K562 (cell line): Measurements from ENCODE around the gene GARNL3. TPM values are rescaled to one million over a fixed set of nuclear protein-coding genes. Genes with fewer than 3 reads are reported as not detected.

Experiments used
- ATAC-seq: fragments of 200-7000 bp; cut with Tn5 transposase; 3 replicates; pipeline ENCODE4 v1.9.1; 2020; ENCODE audit warnings: moderate library complexity
- BruUV-seq: library from RNA; stranded (reverse); fragments of 400-500 nt; replicated peaks from 2 replicates; lab custom pipeline; 2021; lab: Mats Ljungman, UMichigan
- CTCF ChIA-PET: fragments of 300-600 bp; formaldehyde crosslinking; extraction: SDS; loops from one replicate; lab custom pipeline; 2021; ENCODE audit warnings: low intra/inter-chr PET ratio; lab: Yijun Ruan, JAX
- POLR2A ChIA-PET: fragments of 300-600, 350-650 bp; sonication (Branson Sonifier 250); formaldehyde crosslinking; extraction: SDS; loops from one replicate; lab custom pipeline; 2021; ENCODE audit warnings: antibody characterized with exemption, inconsistent platforms; lab: Yijun Ruan, JAX
- DNase-seq, 4 experiments: peaks; one replicate each; pipeline versions ENCODE4 v3.0.0 to v3.0.0-alpha.2; 2011 to 2018; ENCODE audit warnings: low spot score in 3 of 4, mixed read lengths in 3 of 4; ENCODE audit errors: extremely low read depth in 1 of 4
- FAIRE-seq: peaks from 2 replicates; lab custom pipeline; 2011; peaks lifted over from hg19 to GRCh38; lab: Jason Lieb, UNC
- H2AFZ ChIP-seq: 2 replicates; pipeline ENCODE4 v1.6.0; 2011; ENCODE audit warnings: low read depth, low read length, control low read depth, inconsistent platforms
- H3K27ac ChIP-seq: fragments of 200-600 bp; 3 replicates; pipeline ENCODE4 v1.8.0; 2011; ENCODE audit warnings: low read depth, mild to moderate bottlenecking, control low read depth, inconsistent platforms, low read length, moderate library complexity, mixed read lengths; ENCODE audit errors: extremely low read depth
- H3K27me3 ChIP-seq, 2 experiments: fragments of 300-600 bp in 1 of 2; 2 replicates in 1 of 2; 3 replicates in 1 of 2; pipeline versions ENCODE4 v1.6.0 to v1.8.0; 2011; ENCODE audit warnings: inconsistent platforms in 2 of 2, low read length in 2 of 2, mild to moderate bottlenecking in 1 of 2, mixed read lengths in 1 of 2, moderate library complexity in 1 of 2; ENCODE audit not compliant: control insufficient read depth in 2 of 2, insufficient read depth in 2 of 2
- H3K36me3 ChIP-seq: fragments of 300-600 bp; 3 replicates; pipeline ENCODE4 v1.8.0; 2011; ENCODE audit warnings: mild to moderate bottlenecking, low read length, inconsistent platforms; ENCODE audit not compliant: control insufficient read depth, insufficient read depth
- H3K4me1 ChIP-seq, 2 experiments: fragments of 200-600 bp in 1 of 2; replicated peaks in 1 of 2; 2 replicates in 1 of 2; 3 replicates in 1 of 2; pipeline versions ENCODE4 v1.5.1 to v1.8.0; 2011; ENCODE audit warnings: inconsistent platforms in 2 of 2, low read length in 2 of 2, mild to moderate bottlenecking in 1 of 2, mixed read lengths in 1 of 2, moderate library complexity in 1 of 2; ENCODE audit not compliant: control insufficient read depth in 2 of 2, insufficient read depth in 2 of 2
- H3K4me2 ChIP-seq: 2 replicates; pipeline ENCODE4 v1.6.1; 2011; ENCODE audit warnings: low read length, control low read depth, inconsistent platforms, mixed read lengths; ENCODE audit not compliant: insufficient read depth
- H3K4me3 ChIP-seq: fragments of 200-600 bp; sonication (generic), shearing (Covaris generic); 2 replicates; pipeline ENCODE4 v1.5.1; 2016; ENCODE audit warnings: control low read depth, inconsistent platforms
- H3K79me2 ChIP-seq: fragments of 200-600 bp; 3 replicates; pipeline ENCODE4 v1.8.0; 2011; ENCODE audit warnings: low read length, inconsistent platforms; ENCODE audit not compliant: control insufficient read depth, insufficient read depth
- H3K9ac ChIP-seq, 2 experiments: 2 replicates each; pipeline versions ENCODE4 v1.6.0 to v1.6.1; 2011; ENCODE audit warnings: low read depth in 2 of 2, low read length in 2 of 2, control low read depth in 1 of 2, inconsistent platforms in 1 of 2, mild to moderate bottlenecking in 1 of 2, mixed read lengths in 1 of 2; ENCODE audit not compliant: insufficient read depth in 1 of 2
- H3K9me1 ChIP-seq: one replicate; pipeline ENCODE4 v1.6.0; 2011; ENCODE audit warnings: inconsistent platforms, mild to moderate bottlenecking, low read length, moderate library complexity; ENCODE audit not compliant: control insufficient read depth, insufficient read depth
- H3K9me3 ChIP-seq: replicated peaks from 2 replicates; pipeline ENCODE4 v1.5.1; 2011; ENCODE audit warnings: low read depth, low read length, inconsistent platforms; ENCODE audit not compliant: control insufficient read depth, insufficient read depth
- H4K20me1 ChIP-seq: replicated peaks from 2 replicates; pipeline ENCODE4 v1.6.1; 2011; ENCODE audit warnings: low read length, inconsistent platforms, mixed read lengths; ENCODE audit not compliant: control insufficient read depth, insufficient read depth
- RNF2 ChIP-seq: sonication (generic); IDR thresholded peaks from 2 replicates; pipeline ENCODE4 v1.6.1; 2016
- SPI1 ChIP-seq: IDR thresholded peaks from 2 replicates; pipeline ENCODE4 v1.6.1; 2011; ENCODE audit warnings: low read depth, low read length, control low read depth, borderline replicate concordance
- TOE1 ChIP-seq, 2 experiments: fragments of 450-650 bp in 1 of 2; sonication (generic) in 1 of 2; formaldehyde crosslinking in 1 of 2; IDR thresholded peaks; 2 replicates each; pipeline versions ENCODE4 v1.7.1 to v1.8.0; 2016 to 2022; ENCODE audit warnings: borderline replicate concordance in 2 of 2, mild to moderate bottlenecking in 2 of 2, antibody characterized with exemption in 1 of 2, inconsistent platforms in 1 of 2, low read depth in 1 of 2, missing genetic modification reagents in 1 of 2, moderate library complexity in 1 of 2
- ZKSCAN3 ChIP-seq: fragments of 250-450 bp; sonication (Bioruptor Pico); IDR thresholded peaks from 2 replicates; pipeline ENCODE4 v1.4.0; 2020
- ZNF407 ChIP-seq: fragments of 450-650 bp; IDR thresholded peaks from 2 replicates; pipeline ENCODE4 v1.6.1; 2016; ENCODE audit warnings: low read depth
- WGBS: fragments of 100-300 bp; shearing (Covaris generic); methylation state at CpG from one replicate; pipeline ENCODE4 v1.1.6; 2016; ENCODE audit warnings: low coverage, mixed read lengths; ENCODE audit not compliant: insufficient coverage; ENCODE audit errors: missing lambda C conversion rate; 5-methylcytosine and 5-hydroxymethylcytosine counted together
- in situ Hi-C: fragments of 300-500 bp; cut with MboI; formaldehyde crosslinking; loops from 4 replicates; pipeline ENCODE4 v1.15.0; 2018; ENCODE audit warnings: inconsistent platforms, mixed read lengths
- intact Hi-C: fragments of 100-400 bp; cut with micrococcal nuclease; formaldehyde crosslinking; loops from 2 replicates; pipeline ENCODE4 v1.14.2; 2022
- polyA plus RNA-seq, 8 experiments: library from polyadenylated mRNA; depleted of rRNA in 4 of 8; stranded (reverse) in 5 of 8; unstranded in 3 of 8; fragments of >200 nt; fragmentation: Nextera tagmentation in 2 of 8; fragmentation: Illumina TruSeq in 1 of 8; extraction: Ambion mirVana in 2 of 8; extraction: Trizol in 1 of 8; gene quantifications; 2 replicates each; pipeline versions ENCODE4 v1.2.1 to v1.2.3, GENCODE V29; 2011 to 2014; ENCODE audit warnings: inconsistent platforms in 1 of 8, missing spikeins in 1 of 8
- total RNA-seq, 7 experiments: library from RNA; depleted of rRNA in 6 of 7; stranded (reverse); fragments of >200 nt in 6 of 7; fragmentation: Illumina TruSeq in 2 of 7; extraction: Trizol in 2 of 7; gene quantifications; 2 replicates each; pipeline versions ENCODE4 v1.2.1 to v1.2.3, GENCODE V29; 2011 to 2021; ENCODE audit warnings: low replicate concordance in 1 of 7
- TF ChIP-seq, protein P1 (sequence below): fragments of 200-800 bp; sonication (Bioruptor generic); IDR thresholded peaks from 2 replicates; pipeline ENCODE4 v1.6.1; 2017; ENCODE audit warnings: missing genetic modification characterization, missing compliant biosample characterization

The GARNL3 gene
- total and polyA plus RNA-seq, 9 of the 15 experiments (the other 6 are each of a cell fraction or from before 2014, with no cell fraction given) = 0.35 to 2.7 (median 1.6) TPM

DNA sequence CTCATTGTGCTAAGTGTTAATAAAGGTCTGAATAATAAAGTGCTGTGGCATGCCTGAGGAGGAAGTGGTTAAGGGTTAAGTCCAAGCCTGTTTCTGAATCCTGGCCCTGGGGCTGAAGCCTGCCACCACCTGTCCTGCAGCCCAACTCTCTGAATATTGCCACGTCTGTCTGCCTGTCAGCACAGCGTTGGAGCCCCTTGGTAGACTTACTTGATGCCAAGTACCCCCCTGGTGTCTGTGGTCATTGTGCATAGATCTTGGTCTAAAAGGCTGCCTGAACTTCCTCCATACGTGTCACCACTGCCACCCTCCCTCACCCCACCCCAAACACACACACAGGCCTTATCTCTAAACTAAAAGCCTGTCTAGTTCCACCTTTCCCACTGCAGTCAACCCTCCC, 97.0 kb downstream of the GARNL3 start:
- peak; percentile 34; the same call in 2 of the 3 replicates for ATAC-seq
- no peaks in the 10 kb centered on the region for H3K36me3 ChIP-seq
- POLR2A ChIA-PET = no interaction called here
- H3K4me2 ChIP-seq = peak overlapping the region; percentile 28; the same call in 1 of the 2 replicates
- in situ Hi-C loops = no loop called here
- H3K4me3 ChIP-seq = no peak overlapping the region
- peak; percentile 55 for FAIRE-seq
- H3K9me3 ChIP-seq = no peaks in the 10 kb centered on the region
- 14% methylated on average over 3 of the region's 3 CpGs for WGBS
- peak in 2 of 4 experiments; percentile 16 to 19 for DNase-seq
- H3K9ac ChIP-seq = peak overlapping the region in 1 of 2 experiments; percentile 7; a peak in 1 of 4 replicates
- H2AFZ ChIP-seq = no peak overlapping the region
- H3K79me2 ChIP-seq = no peaks in the 10 kb centered on the region
- CTCF ChIA-PET = interaction anchor here (0.5 to 1.3 kb wide), 3 partner anchors 148 to 373 kb away, joined by 3 to 5 read pairs (median 3); partner anchors contain the start of gene TOR2A
- H3K9me1 ChIP-seq = no peaks in the 10 kb centered on the region
- TF ChIP-seq SPI1 = peak; percentile 62; the same call in 1 of the 2 replicates
- TF ChIP-seq, protein P1, sequence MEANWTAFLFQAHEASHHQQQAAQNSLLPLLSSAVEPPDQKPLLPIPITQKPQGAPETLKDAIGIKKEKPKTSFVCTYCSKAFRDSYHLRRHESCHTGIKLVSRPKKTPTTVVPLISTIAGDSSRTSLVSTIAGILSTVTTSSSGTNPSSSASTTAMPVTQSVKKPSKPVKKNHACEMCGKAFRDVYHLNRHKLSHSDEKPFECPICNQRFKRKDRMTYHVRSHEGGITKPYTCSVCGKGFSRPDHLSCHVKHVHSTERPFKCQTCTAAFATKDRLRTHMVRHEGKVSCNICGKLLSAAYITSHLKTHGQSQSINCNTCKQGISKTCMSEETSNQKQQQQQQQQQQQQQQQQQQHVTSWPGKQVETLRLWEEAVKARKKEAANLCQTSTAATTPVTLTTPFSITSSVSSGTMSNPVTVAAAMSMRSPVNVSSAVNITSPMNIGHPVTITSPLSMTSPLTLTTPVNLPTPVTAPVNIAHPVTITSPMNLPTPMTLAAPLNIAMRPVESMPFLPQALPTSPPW (CRISPR knock-in tag) = peak; percentile 59
- TF ChIP-seq TOE1 (IDR thresholded peaks at IDR 0.05; ENCODE audit: borderline replicate concordance) = no peak
- no peak for TF ChIP-seq TOE1 (CRISPR knock-in tag; IDR thresholded peaks at IDR 0.05; ENCODE audit: borderline replicate concordance, low read depth)
- no peak for TF ChIP-seq ZNF407
- no peak for TF ChIP-seq ZKSCAN3 (CRISPR knock-in tag)
- TF ChIP-seq RNF2 = no peak
- TF ChIP-seq, all 486 proteins: peak for 2
- Histone ChIP-seq H4K20me1 (no peaks in the 10 kb centered on the region), H3K27me3 (peaks cover 1 to 4% of the 10 kb centered on the region in 2 experiments; a peak in 2 of 5 replicates), H3K27ac (no peak overlapping the region), H3K4me1 (peaks cover 7 to 9% of the 10 kb centered on the region in 2 experiments; a peak in 3 of 5 replicates)
- no TSS peak for BruUV-seq
- intact Hi-C loops = loop anchor here (2.0 to 5.0 kb wide), 5 partner anchors 49 to 226 kb away; no protein-coding TSS in a partner anchor
